ENCODE results near the gene SYNRG. TPM values are rescaled to one million over a fixed set of nuclear protein-coding genes. Genes with fewer than 3 reads are reported as not detected.

The SYNRG gene
- total and polyA plus RNA-seq, 8 donors = 3.7 to 92.4 (median 27.8) TPM

- Histone ChIP-seq H3K36me3 (peaks cover 37 to 62% (median 53%) of the 10 kb centered on the region in 4 donors), H3K27ac (no peak overlapping the region), H3K27me3 (no peaks in the 10 kb centered on the region), H3K4me1 (peaks cover 0 to 14% (median 6%) of the 10 kb centered on the region in 4 donors), H3K4me3 (no peak overlapping the region), H3K9me3 (no peaks in the 10 kb centered on the region)
- DNase-seq = no peak
- WGBS, 5 donors = 83 to 96% (median 91%) methylated on average over 2 of the region's 2 CpGs
- intact Hi-C loops (cut with DNase I; ENCODE audit: low total_unique reads) = no loop called here
- TF ChIP-seq EP300 (IDR thresholded peaks at IDR 0.05) = no peak
- no peak for TF ChIP-seq POLR2AphosphoS5 (IDR thresholded peaks at IDR 0.05)
- TF ChIP-seq CTCF (IDR thresholded peaks at IDR 0.05) = no peak
- TF ChIP-seq POLR2A (IDR thresholded peaks at IDR 0.05) = no peak
These were observed 65.6 kb downstream of the SYNRG start for GRCh38 chr17:37543637-37544052.

DNA sequence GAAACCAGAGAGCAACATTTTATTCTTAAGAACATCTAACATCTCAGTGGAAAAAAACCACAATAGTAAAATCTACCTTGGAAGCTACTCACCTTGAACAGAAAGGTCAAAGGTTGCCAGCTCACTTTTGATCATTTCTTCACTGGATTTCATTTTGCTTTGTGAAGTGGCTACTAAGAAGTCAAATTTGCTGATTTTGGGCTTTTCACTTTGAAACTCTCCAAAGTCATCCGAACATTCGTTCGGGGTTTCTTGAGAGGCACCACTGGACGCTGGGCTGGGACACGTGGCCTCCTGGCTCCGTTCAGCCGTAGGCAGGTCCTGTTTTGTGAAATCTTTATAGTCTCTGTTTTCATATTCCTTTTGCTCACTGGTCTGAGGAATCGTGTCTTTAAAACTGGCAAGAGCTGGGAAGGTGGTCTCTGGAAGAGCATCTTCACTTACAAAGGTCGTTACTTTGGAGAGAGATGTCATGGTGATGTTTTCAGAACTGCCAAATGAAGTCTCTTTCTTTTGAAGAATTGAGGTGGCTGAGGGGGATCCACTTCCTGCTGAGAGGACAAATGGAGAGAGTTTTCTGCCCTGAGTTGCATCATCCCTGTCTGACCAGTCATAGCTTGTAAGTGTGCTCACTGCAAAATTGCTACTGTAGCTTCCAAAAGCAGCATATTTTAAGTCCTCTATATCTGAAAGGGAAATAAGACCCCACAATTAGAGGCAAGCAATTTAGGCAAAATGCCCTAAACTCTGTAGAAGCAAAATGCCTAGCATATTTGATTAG, 67.1 kb downstream of the SYNRG start:
- H3K36me3 ChIP-seq = peaks cover 53 to 73% (median 66%) of the 10 kb centered on the region in 4 donors
- WGBS, 5 donors = 82 to 94% (median 89%) methylated on average over 9 of the region's 9 CpGs

DNA sequence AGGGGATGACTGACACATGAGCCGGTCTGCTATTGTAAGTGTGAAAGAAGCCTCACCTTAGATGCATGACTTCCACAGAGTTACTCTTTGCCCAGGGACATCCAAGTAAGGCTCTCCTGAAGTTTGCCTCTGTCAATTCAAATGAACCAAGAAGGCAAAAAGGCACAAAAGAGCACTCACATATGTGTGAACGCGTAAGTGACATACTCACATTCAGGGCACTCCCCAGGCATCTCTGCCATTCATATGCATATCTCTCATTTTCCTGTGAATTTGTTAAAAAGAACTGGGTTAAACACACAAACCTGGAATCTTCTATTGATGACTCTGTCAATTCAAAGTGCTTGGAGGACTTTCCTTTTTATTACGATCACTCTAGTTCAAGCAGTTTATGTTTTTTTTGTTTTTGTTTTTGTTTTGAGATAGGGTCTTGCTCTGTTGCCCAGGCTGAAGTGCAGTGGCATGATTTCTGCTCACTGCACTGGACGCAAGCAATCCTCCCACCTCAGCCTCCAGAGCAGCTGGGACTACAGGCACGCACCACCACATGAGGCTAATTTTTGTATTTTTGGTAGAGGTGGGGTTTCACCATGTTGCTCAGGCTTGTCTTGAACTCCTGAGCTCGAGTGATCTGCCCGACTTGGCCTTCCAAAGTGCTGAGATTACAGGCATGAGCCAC, 70.1 kb downstream of the SYNRG start:
- 91 to 96% (median 94%) methylated on average over 8 of the region's 8 CpGs for WGBS, 5 donors
- intact Hi-C loops (cut with DNase I; ENCODE audit: low total_unique reads) = no loop called here
- Histone ChIP-seq H3K4me1 (no peaks in the 10 kb centered on the region), H3K36me3 (peaks cover 73 to 95% (median 89%) of the 10 kb centered on the region in 4 donors), H3K4me3 (no peak overlapping the region), H3K9me3 (no peaks in the 10 kb centered on the region), H3K27me3 (no peaks in the 10 kb centered on the region), H3K27ac (no peak overlapping the region)
- TF ChIP-seq POLR2A (IDR thresholded peaks at IDR 0.05) = no peak
- no peak for TF ChIP-seq EP300 (IDR thresholded peaks at IDR 0.05)
- no peak for DNase-seq

More for the DNA sequence above, 67.1 kb downstream of the SYNRG start:
- intact Hi-C loops (cut with DNase I; ENCODE audit: low total_unique reads) = no loop called here
- Histone ChIP-seq H3K27ac (no peak overlapping the region), H3K9me3 (no peaks in the 10 kb centered on the region), H3K4me3 (no peak overlapping the region), H3K4me1 (peaks cover 0 to 13% (median 3%) of the 10 kb centered on the region in 4 donors), H3K27me3 (no peaks in the 10 kb centered on the region)
- TF ChIP-seq POLR2A (IDR thresholded peaks at IDR 0.05) (no peak), POLR2AphosphoS5 (IDR thresholded peaks at IDR 0.05) (no peak), CTCF (IDR thresholded peaks at IDR 0.05) (no peak), EP300 (IDR thresholded peaks at IDR 0.05) (no peak)
- no peak for DNase-seq

DNA sequence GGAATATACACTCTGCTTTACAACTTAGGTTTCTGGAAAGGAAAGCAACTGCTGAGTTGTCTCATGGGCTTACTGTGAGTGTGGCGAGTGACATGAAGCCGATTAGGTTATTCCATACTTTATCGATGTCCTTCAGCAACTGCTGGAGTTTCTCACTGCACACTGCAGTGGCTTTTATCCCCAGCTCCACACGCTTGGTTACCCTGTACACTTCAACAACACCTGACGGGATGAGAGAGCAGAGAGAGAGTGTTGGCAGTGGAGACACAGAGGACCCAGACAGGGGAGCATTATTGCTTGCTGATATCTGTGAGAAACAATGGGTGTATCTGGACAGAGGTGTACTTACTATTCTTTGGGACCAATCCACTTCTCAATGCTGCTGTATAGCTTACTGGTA, 73.3 kb downstream of the SYNRG start:
- H3K4me1 ChIP-seq = no peaks in the 10 kb centered on the region
- H3K36me3 ChIP-seq = peaks cover 70 to 95% (median 93%) of the 10 kb centered on the region in 4 donors
- TF ChIP-seq POLR2A (IDR thresholded peaks at IDR 0.05) (no peak), POLR2AphosphoS5 (IDR thresholded peaks at IDR 0.05) (no peak), CTCF (IDR thresholded peaks at IDR 0.05) (no peak), EP300 (IDR thresholded peaks at IDR 0.05) (no peak)
- intact Hi-C loops (cut with DNase I; ENCODE audit: low total_unique reads) = no loop called here
- H3K27me3 ChIP-seq = no peaks in the 10 kb centered on the region
- H3K4me3 ChIP-seq = no peak overlapping the region
- H3K27ac ChIP-seq = no peak overlapping the region
- WGBS, 5 donors = 91 to 99% (median 94%) methylated on average over 5 of the region's 5 CpGs
- H3K9me3 ChIP-seq = no peaks in the 10 kb centered on the region
- DNase-seq = no peak

All from stomach (tissue), 9 donors.